Fibroblast of mammary gland (primary cell): ENCODE data around the gene COL2A1.

Experiments used
- DNase-seq: peaks from one replicate; pipeline ENCODE4 v3.0.0-alpha.2; 2010; ENCODE audit warnings: low read depth
- H3K4me3 ChIP-seq: 2 replicates; pipeline ENCODE4 v1.5.1; 2011; ENCODE audit warnings: low read depth, mild to moderate bottlenecking, low read length, moderate library complexity; ENCODE audit not compliant: control insufficient read depth
- CTCF ChIP-seq: conservative IDR thresholded peaks from 2 replicates; pipeline ENCODE4 v1.5.1; 2011; ENCODE audit warnings: low read depth, low read length, inconsistent platforms; ENCODE audit not compliant: control insufficient read depth, insufficient read depth

Gene COL2A1

DNA sequence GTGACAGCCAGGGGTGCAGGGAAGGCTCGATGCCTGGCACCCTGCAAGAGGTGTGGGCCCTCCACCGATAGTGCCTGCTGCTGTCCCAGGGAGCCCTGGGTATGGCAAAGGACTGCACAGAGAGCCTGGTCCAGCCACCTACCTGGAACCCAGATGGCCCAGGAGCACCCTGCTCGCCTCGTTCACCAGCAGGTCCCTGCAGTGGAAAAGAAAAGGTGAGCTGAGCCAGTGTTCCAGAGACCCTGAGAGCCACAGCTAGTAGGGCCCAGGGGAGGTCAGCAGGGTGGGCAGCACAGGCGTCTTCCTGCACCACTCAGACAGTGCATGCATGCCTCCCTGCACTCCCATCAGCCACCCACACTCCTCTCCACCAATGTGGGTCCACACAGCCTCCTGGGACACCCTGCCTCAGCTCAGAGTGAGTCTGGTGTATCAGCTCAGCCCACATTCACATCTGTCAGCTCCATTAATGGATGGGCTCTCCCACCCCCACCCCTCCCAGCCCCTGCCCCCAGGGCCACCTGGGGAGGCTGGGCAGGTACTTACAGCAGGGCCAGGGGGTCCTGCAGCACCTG, 20.6 kb downstream of the COL2A1 start:
- no peak for DNase-seq
- no peak for TF ChIP-seq CTCF
- no peak overlapping the region for H3K4me3 ChIP-seq

DNA sequence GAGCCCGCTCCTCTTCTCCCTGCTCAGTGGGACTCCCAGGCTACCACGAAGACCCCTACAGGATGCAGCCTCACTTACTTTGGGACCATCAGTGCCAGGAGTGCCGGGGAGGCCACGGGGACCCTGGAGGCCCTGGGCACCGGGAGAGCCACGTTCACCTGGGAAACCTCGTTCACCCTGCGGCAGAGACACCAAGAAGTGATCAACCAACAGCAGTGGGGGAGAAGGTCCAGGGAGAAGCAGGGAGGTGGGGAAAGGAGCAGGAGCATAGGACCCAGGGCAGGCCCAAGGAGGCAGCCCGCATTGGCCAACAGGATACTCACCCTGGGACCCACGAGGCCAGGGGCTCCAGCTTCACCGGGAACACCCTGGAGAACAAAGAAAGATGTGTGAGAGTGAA, 21.5 kb downstream of the COL2A1 start:
- no peak for TF ChIP-seq CTCF
- no peak overlapping the region for H3K4me3 ChIP-seq
- DNase-seq, result no peak

DNA sequence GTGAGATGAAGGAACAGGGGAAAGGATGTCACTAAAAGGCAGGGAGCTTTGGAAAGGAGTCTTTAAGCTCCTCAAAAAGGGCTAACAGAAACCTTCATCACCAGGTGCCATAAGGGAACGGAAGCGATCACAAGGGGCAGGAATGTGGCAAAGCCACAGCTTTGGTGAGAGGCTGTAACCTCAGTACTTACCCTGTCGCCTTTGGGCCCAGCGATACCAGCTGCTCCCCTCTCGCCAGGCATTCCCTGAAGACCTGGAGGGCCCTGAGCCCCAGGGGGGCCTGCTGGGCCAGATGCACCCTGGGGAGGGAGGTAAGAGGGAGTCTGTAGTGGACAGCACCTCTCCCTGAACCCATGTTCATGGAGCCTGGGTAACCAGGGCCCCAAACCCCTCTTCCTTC, 22.0 kb downstream of the COL2A1 start:
- no peak overlapping the region for H3K4me3 ChIP-seq
- DNase-seq, result no peak
- TF ChIP-seq CTCF, result no peak

DNA sequence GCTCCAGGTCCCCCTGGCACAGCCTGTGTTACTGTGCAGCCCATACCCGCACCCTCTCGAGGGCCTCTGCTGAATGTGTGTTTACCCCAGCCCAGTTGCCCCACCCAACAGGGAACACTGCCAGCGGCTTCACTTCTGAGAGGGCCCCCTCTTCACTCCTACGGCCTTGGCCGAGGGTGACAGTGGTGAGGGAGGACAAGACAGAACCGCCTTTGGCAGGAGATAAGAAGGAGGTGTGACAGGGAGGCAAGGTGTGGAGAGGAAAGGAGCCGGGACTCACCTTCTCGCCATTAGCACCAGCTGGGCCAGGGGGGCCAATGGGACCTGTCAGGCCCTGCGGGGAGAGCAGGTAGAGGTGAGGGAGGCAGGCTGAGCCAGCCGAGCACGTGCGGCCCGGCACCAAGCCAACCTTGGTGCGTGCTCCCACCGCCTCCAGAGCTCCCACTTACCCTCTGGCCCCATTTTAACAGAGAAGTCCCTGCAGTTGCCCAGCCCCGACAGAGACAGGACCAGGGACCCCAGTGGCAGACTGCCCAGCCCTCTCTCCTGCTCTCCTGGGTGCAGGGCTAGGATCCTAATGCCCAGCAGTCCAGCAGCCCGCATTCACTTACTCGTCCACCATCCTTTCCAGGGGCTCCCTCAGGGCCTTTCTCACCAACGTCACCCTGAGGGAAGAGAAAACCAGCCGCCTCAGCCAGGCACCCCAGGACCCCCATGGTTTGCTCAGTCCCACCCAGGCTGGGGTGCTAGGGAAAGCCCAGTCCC, 22.6 kb downstream of the COL2A1 start:
- no peak for DNase-seq
- H3K4me3 ChIP-seq, result no peak overlapping the region
- no peak for TF ChIP-seq CTCF

DNA sequence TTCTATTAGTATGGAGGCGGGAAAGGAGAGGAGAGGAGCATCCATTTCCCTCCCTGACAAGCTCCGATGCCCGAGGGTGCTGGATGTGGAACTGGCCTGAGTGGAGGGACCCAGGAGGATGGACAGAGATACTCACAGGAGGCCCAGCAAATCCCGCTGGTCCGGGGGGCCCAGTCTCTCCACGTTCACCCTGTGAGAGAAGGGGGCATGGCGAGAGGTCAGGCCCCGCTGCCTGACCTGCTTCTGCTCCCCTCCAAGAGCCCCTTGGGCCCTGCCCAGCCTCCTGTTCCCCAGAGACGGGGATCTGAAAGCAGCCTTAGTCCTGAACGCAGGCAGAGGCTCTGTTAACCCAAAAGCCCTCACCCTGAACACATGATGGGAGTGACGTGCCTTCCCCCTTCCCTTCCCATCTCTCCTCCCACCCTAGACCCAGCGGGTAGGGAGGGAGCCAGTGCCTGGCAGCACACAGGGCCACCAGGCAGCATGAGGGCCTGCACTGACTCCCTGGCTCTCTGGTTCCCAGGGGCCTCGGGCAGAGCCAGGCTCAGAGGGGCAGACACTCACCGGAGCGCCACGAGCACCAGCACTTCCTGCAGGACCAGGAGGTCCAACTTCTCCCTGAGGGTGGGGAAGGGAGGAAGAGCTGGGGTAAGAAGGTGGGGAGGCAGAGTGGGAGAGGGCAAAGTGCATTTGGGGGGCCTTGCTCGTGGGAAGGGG, 23.3 kb downstream of the COL2A1 start:
- no peak overlapping the region for H3K4me3 ChIP-seq
- no peak for TF ChIP-seq CTCF

DNA sequence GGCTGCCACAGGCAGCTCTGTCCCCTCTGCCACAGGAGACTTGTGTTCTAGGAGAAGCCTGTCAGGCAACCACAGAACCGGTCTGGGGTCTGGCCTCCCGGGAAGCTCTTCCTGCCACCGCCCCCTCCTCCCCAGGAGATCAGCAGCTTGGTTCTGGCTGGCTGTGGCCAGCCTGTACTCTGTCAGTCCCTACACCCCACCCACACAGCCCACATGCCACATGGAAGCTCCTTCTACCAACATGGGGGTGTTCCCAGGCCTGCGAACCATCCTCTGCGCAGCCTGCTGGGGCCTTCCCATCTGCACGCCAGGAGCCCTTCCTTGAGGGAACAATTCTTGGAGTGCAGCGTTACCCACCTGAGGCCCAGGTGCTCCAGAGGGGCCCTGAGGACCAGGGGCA, 24.1 kb downstream of the COL2A1 start:
- no peak for DNase-seq
- no peak for TF ChIP-seq CTCF
- H3K4me3 ChIP-seq, result no peak overlapping the region

More for the DNA sequence above, 23.3 kb downstream of the COL2A1 start:
- DNase-seq, result no peak
